Loucy (cell line): ENCODE data around the gene KCNIP3.

Source experiments
- EZH2phosphoT487 ChIP-seq: fragments of 200-600 bp; IDR thresholded peaks from 2 replicates; pipeline ENCODE4 v1.6.1; 2018; ENCODE audit warnings: antibody characterized with exemption, mild to moderate bottlenecking, moderate library complexity, borderline replicate concordance
- TF ChIP-seq, protein P1 (sequence below): fragments of 200-600 bp; sonication (generic); conservative IDR thresholded peaks from 2 replicates; pipeline ENCODE4 v1.5.1; 2014; ENCODE audit warnings: mild to moderate bottlenecking, antibody characterized with exemption, low read length

GRCh38 chr2:95381212-95382191 lies 84.4 kb downstream of the KCNIP3 start:
- TF ChIP-seq, protein P1, sequence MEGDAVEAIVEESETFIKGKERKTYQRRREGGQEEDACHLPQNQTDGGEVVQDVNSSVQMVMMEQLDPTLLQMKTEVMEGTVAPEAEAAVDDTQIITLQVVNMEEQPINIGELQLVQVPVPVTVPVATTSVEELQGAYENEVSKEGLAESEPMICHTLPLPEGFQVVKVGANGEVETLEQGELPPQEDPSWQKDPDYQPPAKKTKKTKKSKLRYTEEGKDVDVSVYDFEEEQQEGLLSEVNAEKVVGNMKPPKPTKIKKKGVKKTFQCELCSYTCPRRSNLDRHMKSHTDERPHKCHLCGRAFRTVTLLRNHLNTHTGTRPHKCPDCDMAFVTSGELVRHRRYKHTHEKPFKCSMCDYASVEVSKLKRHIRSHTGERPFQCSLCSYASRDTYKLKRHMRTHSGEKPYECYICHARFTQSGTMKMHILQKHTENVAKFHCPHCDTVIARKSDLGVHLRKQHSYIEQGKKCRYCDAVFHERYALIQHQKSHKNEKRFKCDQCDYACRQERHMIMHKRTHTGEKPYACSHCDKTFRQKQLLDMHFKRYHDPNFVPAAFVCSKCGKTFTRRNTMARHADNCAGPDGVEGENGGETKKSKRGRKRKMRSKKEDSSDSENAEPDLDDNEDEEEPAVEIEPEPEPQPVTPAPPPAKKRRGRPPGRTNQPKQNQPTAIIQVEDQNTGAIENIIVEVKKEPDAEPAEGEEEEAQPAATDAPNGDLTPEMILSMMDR = no peak
- TF ChIP-seq EZH2phosphoT487 = no peak
